Raji (cell line): ENCODE data around the gene HYAL3.

Experiments
- POLR2A ChIP-seq: IDR thresholded peaks from 2 replicates; pipeline ENCODE4 v1.6.1; 2011; ENCODE audit warnings: low read depth, low read length, control low read depth; ENCODE audit not compliant: insufficient read depth

HYAL3 gene

DNA sequence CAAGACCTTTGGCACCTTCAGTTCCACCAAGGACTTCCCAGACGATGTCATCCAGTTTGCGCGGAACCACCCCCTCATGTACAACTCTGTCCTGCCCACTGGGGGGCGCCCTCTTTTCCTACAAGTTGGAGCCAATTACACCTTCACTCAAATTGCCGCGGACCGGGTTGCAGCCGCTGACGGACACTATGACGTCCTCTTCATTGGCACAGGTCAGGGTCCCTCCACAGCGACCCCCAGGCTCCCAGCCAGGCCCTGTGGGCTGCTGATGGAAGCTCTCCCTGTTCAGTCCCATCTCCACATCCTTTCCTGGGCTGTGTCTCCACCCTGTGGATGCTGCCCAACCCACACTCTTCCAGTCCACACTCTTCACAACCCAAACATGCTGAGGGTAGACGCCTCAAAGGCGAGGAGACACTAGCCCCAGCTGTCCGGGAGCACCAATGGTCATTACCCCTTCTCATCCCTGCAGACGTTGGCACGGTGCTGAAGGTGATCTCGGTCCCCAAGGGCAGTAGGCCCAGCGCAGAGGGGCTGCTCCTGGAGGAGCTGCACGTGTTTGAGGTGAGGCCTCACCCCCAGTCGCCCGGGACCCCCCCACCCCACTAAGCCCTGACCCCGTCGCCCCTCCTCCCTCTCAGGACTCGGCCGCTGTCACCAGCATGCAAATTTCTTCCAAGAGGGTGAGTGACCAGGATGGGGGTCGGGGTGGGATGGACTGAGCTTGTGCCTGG is 24.7 kb downstream of the HYAL3 start:
- no peak for TF ChIP-seq POLR2A

DNA sequence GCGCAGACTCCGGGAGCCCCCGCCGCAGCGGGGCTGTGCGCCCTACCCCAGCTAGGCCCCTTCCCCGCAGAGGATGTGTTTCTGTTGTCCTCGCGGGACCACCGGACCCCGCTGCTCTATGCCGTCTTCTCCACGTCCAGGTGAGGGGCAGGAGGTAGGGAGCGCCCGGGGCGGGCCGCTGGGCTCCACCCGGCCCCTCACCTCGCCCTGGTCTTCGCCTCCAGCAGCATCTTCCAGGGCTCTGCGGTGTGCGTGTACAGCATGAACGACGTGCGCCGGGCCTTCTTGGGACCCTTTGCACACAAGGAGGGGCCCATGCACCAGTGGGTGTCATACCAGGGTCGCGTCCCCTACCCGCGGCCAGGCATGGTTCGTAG is 25.5 kb downstream of the HYAL3 start:
- no peak for TF ChIP-seq POLR2A

DNA sequence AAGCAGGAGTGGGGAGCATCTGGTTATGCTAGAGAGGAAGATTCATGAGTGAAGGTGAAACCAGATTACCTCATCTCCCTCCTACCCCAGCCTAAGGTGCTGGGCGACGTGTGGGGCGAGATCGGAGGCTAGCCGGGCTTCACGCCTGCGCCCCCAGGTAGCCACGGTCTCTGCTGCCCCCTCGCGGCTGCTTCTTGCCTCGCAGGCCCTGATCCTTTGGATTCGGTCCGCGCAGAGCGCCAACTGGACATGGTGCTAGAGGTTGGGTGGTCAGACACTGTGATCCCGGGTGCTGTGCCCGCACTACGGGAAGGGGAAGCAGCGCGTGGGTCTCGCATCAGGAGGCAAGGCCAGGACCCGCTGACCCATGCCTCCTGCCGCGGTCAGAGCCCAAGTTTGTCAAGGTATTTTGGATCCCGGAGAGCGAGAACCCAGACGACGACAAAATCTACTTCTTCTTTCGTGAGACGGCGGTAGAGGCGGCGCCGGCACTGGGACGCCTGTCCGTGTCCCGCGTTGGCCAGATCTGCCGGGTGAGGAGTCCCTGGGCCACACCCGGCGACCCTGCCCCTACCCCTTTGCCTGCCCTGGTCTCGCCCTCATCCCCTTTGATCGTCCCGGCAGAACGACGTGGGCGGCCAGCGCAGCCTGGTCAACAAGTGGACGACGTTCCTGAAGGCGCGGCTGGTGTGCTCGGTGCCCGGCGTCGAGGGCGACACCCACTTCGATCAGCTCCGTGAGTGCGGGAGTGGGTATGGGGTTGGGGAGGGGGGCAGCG is 26.1 kb downstream of the HYAL3 start:
- TF ChIP-seq POLR2A: no peak

DNA sequence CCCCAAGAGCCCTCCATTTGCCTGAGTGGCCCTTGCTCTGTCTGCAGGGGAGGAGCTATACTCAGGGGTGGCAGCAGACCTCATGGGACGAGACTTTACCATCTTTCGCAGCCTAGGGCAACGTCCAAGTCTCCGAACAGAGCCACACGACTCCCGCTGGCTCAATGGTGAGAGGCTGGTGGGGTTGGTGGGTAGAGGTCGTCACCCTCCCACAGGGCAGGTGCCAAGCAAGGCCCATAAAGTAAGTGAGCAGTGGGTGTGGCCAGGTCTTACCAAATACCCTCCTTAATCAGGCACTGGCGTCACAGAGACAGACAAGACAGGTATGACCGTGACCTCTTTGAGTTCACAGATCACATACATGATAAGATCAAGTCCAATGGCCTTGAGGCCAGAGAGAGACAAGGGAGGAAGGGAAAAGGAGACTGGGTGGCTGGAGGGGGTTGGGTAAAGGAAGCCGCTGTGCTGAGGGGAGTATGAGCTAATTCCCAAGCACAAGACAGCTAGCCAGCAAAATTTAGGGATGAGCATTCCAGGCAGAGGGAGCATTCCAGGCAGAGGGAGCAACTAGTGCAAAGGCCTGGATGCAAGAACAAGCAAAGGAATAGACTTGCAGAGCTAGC is 27.8 kb downstream of the HYAL3 start:
- no peak for TF ChIP-seq POLR2A

GRCh38 chr3:50270422-50271224 is 28.6 kb downstream of the HYAL3 start:
- no peak for TF ChIP-seq POLR2A

DNA sequence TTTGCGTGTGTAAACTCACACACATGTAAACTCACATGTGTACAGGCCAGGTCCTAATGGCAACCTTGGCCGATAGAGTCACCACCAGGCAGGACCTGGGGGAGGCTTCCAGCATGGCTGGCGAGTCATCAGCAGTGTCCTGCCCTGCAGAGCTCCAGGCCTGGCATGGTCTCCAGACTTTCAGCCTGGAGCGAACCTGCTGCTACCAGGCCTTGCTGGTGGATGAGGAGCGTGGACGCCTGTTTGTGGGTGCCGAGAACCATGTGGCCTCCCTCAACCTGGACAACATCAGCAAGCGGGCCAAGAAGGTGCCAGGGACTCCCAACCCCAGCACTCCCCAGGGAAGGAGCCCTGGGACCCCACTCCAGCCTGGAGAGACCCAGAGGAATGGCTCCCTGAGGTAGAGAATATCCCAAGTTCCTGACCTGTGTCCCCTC is 29.2 kb downstream of the HYAL3 start:
- no peak for TF ChIP-seq POLR2A

GRCh38 chr3:50269460-50269859 is 29.7 kb downstream of the HYAL3 start:
- TF ChIP-seq POLR2A: no peak

GRCh38 chr3:50268703-50269451 is 30.3 kb downstream of the HYAL3 start, which contains the start of gene SEMA3B:
SEMA3B (plus strand) TSS chr3:50269147; CDS start chr3:50269241, 94 bp downstream.
- TF ChIP-seq POLR2A: no peak

DNA sequence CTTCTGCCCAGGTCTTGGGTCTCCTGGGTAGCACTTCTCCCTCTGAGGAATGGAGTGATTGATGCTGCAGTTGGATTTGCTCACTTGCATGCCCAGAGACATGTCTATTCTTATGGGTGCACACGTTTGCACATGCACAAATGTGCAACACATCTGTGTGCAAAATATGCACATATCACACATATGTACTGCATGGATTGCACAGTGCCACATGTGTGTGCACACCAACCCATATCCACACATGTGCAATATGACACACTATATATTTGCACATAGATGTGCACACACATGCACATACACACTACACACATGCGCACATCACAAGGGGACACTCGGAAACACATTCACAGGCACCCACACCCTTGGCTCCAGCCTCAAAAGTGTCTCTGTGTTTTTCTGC is 30.9 kb downstream of the HYAL3 start:
- TF ChIP-seq POLR2A: no peak

- TF ChIP-seq POLR2A: no peak
These were observed 31.8 kb downstream of the HYAL3 start for GRCh38 chr3:50267280-50267913.

- TF ChIP-seq POLR2A: no peak
These were observed 32.4 kb downstream of the HYAL3 start for GRCh38 chr3:50266836-50267235.

- no peak for TF ChIP-seq POLR2A
These were observed 33.2 kb downstream of the HYAL3 start for GRCh38 chr3:50266017-50266416.

GRCh38 chr3:50265571-50265970 is 33.6 kb downstream of the HYAL3 start:
- no peak for TF ChIP-seq POLR2A

DNA sequence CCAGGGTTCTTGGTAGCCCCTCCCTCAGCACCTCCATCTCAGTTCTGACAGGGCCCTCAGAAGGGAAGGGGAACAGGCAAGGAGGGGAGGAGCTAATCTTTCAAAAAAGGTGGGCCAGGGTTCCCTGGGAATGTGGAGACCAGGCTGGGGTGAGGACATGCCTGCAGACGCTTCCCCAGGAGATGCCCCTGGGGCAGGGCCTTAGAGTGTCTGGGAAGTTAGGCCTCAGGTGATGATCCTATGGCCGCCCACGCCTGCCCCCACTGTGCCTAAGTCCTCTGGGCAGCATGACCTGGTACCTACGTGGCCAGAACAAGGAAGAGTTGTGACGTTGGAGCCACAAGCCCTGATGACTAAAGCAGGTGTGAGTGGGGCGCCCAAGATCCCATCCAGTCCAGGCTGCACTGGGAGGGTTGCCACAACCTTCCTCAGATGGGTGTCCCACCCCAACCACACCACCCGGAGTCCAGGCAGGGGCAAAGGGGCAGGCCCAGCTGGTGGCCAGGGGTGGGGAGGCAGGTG is 34.2 kb downstream of the HYAL3 start:
- no peak for TF ChIP-seq POLR2A
